Measurements from ENCODE around the gene C16orf74. TPM values are rescaled to one million over a fixed set of nuclear protein-coding genes. Genes with fewer than 3 reads are reported as not detected.

The C16orf74 gene
- total RNA-seq = 5.7 and 7.3 TPM in 2 replicates

DNA sequence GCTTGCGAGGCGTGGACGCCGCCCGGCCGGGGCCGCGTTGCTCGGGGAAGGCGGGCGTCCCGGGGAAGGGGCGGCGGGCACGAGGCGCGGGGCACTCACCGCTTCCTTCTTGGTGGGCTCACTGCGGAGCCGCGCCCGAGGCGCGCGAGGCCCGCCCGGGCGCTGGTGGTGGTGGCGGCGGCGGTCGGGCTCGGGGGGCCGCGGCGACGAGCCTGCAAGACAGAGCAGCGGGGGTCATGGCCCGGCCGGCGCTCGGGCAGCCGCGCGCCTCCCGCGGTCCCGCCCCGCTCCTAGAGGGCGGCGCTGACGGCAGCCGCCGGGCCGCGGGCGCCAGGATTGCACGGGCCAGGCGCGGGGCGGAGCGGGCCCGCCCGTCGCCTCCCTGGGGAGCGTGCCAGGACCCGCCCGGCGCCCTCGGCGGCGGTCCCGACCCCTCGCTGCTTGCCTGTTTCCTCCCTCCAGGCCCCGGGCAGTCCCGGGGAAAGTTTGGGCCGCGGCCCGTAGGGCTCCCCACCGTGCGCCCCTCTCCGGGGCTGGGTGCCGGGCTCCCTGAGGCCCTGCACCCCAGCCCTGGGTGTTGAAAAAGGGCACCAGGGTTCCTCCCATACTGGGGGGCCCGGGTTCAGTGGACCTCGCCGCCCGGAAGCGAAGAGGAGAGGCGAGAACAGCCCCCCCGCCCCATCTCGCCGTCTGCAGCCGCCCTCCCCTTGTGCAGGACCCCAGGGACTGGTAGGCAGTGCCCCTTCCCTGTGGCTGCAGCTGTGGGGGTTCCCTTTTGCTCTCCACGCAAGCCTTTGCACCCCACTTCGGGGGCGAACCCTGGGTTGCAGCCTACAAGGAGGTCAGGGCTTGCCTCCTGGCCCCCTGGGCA is at the start of gene C16orf74:
Gene C16orf74 (minus strand): TSS at position 270 of the 871 bp plus-strand sequence. CDS start 15,879 bp downstream, outside the sequence.

DNA sequence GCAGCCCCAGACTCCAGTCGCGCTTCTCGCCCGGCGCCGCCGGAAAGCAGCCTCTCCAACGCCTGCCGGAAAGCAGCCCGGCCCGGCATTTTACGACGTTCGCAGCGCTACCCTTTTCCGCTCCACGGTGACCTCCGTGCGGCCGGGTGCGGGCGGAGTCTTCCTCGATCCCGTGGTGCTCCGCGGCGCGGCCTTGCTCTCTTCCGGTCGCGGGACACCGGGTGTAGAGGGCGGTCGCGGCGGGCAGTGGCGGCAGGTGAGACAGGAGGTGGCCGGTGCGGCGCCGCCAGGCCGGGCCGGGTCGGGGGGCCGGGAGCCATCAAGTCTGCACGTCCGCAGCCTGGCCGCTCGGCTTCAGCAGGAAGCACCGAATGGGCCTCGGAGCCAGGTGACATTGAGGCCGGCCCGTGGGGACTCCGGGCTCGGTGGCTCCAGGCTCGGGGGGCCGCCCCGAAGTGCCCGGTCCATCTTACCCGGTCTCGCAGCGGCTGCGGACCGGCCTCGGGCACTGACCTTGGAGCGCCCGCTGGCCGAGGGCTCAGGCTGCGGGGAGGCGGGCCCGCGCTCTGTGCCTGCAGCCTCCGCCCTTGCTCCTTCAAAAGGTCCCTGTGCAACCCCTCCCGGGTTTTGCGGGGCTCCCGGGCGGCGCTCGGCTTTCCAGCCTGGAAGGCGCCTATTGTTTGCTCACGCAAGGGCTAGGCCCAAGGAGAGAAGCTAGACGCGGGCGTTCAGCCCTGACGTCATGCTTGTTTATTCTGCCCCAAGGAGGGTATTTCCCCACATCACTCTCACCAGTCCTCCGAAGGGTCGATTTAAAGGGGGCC is 48.8 kb upstream of the C16orf74 start, which contains the start of the genes COX4I1 and EMC8:
Gene COX4I1 (plus strand): TSS at position 199 of the 824 bp plus-strand sequence. CDS start 1,511 bp downstream, outside the sequence.
Gene EMC8 (minus strand): TSS at position 48 of the 824 bp plus-strand sequence. CDS start 249 bp downstream, outside the sequence.

DNA sequence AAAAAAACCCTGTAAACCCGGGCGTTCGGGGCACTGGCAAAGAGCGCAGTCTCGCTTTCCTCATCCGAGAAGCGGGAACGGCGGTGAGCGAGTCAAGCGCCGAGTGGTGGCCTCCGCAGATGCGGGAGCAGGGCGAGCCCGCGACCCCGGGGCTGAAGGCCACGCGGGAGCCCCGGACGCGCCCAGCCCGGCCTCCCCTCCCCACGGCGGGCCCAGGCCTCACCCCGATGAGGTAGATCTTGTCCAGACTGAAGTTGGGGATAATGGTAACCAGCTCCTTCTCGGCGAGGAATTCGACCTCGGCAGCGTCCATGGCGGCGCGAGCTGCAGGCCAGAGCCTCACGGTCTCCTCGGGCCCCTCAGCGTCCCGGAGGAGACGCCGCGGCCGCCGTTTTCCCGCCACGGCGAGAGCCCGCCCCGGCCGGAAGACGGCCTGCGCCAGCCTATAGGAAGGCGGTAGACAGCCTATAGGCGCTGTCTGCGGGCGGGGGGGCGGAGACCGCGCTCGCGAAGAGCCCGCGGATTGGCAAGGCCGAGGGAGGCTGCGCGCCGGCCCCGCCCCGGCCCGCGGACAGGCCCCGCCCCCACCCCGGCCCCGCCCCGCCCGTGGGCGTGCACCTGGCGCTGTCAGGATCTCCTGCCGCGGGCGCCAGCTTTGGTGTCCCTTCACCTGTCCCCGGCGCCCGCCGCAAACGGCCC is 62.2 kb downstream of the C16orf74 start, which contains the start of gene GINS2:
Gene GINS2 (minus strand): TSS at position 369 of the 699 bp plus-strand sequence. CDS start 56 bp downstream, at position 313.

Other genes with a start within 250 kb of the C16orf74 start
- gene GSE1, start 137.8 kb downstream of the C16orf74 start, total RNA-seq = 29.4 and 65.5 TPM in 2 replicates
- 1.5 and 11.1 TPM in 2 replicates for gene GINS2, start 62.1 kb downstream of the C16orf74 start, total RNA-seq
- gene EMC8, start 48.4 kb upstream of the C16orf74 start, total RNA-seq = 24.7 and 35.9 TPM in 2 replicates
- gene COX4I1, start 48.6 kb upstream of the C16orf74 start, total RNA-seq = 399 and 413 TPM in 2 replicates
- not detected in 2 replicates for gene IRF8, start 148.1 kb upstream of the C16orf74 start, total RNA-seq

All from smooth muscle cell of trachea (primary cell).